Transverse colon (tissue), 4 donors: ENCODE results near the gene KDM6B.

Source experiments
- CTCF ChIP-seq, 5 experiments: fragments of 200-600 bp in 3 of 5; fragments of 450-650 bp in 2 of 5; sonication (generic) in 3 of 5; IDR thresholded peaks; 1 replicate in 2 of 5; 2 replicates in 3 of 5; pipeline ENCODE4 v1.5.1; 2016 to 2017; ENCODE audit warnings: antibody characterized with exemption in 5 of 5, inconsistent platforms in 3 of 5, mild to moderate bottlenecking in 2 of 5, moderate library complexity in 1 of 5
- POLR2A ChIP-seq: fragments of 450-650 bp; IDR thresholded peaks from one replicate; pipeline ENCODE4 v1.6.1; 2016; ENCODE audit warnings: antibody characterized with exemption, mild to moderate bottlenecking, moderate library complexity
- POLR2AphosphoS5 ChIP-seq, 3 donors: sonication (generic); formaldehyde crosslinking; IDR thresholded peaks; one replicate each; pipeline ENCODE4 v1.6.1; 2016; ENCODE audit warnings: antibody characterized with exemption in 3 of 3

GRCh38 chr17:7798839-7799238 is 35.2 kb upstream of the KDM6B start:
- TF ChIP-seq CTCF (IDR thresholded peaks at IDR 0.05) (no peak), POLR2A (no peak), POLR2AphosphoS5 (IDR thresholded peaks at IDR 0.05) (no peak)
